H9 (cell line): ENCODE data around the gene PAQR3. TPM values are rescaled to one million over a fixed set of nuclear protein-coding genes. Genes with fewer than 3 reads are reported as not detected.

Source experiments
- DNase-seq: peaks from one replicate; pipeline ENCODE4 v3.0.0-alpha.2; 2017
- H2AFZ ChIP-seq: one replicate; pipeline ENCODE4 v1.6.1; 2013; ENCODE audit warnings: mild to moderate bottlenecking, low read length, control low read depth, moderate library complexity
- H2AK5ac ChIP-seq: 2 replicates; pipeline ENCODE4 v1.6.1; 2013; ENCODE audit warnings: low read length, control low read depth, mixed read lengths; ENCODE audit not compliant: insufficient read length
- H2BK120ac ChIP-seq: one replicate; pipeline ENCODE4 v1.6.1; 2013; ENCODE audit warnings: low read depth, mild to moderate bottlenecking, low read length, control low read depth, inconsistent platforms; ENCODE audit not compliant: poor library complexity, severe bottlenecking
- H2BK12ac ChIP-seq: 2 replicates; pipeline ENCODE4 v1.6.1; 2013; ENCODE audit warnings: low read length, control low read depth, mixed read lengths, low read depth; ENCODE audit not compliant: insufficient read length
- H2BK15ac ChIP-seq: 2 replicates; pipeline ENCODE4 v1.6.1; 2013; ENCODE audit warnings: low read depth, low read length, control low read depth
- H2BK20ac ChIP-seq: one replicate; pipeline ENCODE4 v1.6.1; 2013; ENCODE audit warnings: low read depth, mild to moderate bottlenecking, low read length, control low read depth, inconsistent platforms; ENCODE audit not compliant: poor library complexity, severe bottlenecking
- H2BK5ac ChIP-seq: 2 replicates; pipeline ENCODE4 v1.6.1; 2013; ENCODE audit warnings: low read length, control low read depth, mixed read lengths; ENCODE audit not compliant: insufficient read length
- H3K14ac ChIP-seq: 2 replicates; pipeline ENCODE4 v1.6.1; 2013; ENCODE audit warnings: low read length, control low read depth; ENCODE audit not compliant: insufficient read depth
- H3K18ac ChIP-seq: 2 replicates; pipeline ENCODE4 v1.6.1; 2013; ENCODE audit warnings: low read depth, mild to moderate bottlenecking, mixed read lengths, low read length, control low read depth; ENCODE audit not compliant: insufficient read length
- H3K23ac ChIP-seq: 2 replicates; pipeline ENCODE4 v1.6.1; 2013; ENCODE audit warnings: low read length, control low read depth, mixed read lengths, low read depth; ENCODE audit not compliant: insufficient read length
- H3K23me2 ChIP-seq: 2 replicates; pipeline ENCODE4 v1.6.1; 2013; ENCODE audit warnings: low read depth, mild to moderate bottlenecking, mixed read lengths, low read length, control low read depth; ENCODE audit not compliant: insufficient read length, poor library complexity, severe bottlenecking
- H3K27ac ChIP-seq: 2 replicates; pipeline ENCODE4 v1.5.1; 2013; ENCODE audit warnings: low read length, control low read depth, mixed read lengths, low read depth; ENCODE audit not compliant: insufficient read length
- H3K27me3 ChIP-seq: 2 replicates; pipeline ENCODE4 v1.6.1; 2013; ENCODE audit warnings: low read length, control low read depth, inconsistent platforms; ENCODE audit not compliant: insufficient read depth
- H3K4ac ChIP-seq: 2 replicates; pipeline ENCODE4 v1.6.1; 2013; ENCODE audit warnings: low read depth, mild to moderate bottlenecking, control low read depth, inconsistent platforms, low read length, moderate library complexity
- H3K4me1 ChIP-seq: 2 replicates; pipeline ENCODE4 v1.6.1; 2013; ENCODE audit warnings: low read length, control low read depth, inconsistent platforms; ENCODE audit not compliant: insufficient read depth
- H3K4me2 ChIP-seq: 2 replicates; pipeline ENCODE4 v1.6.1; 2013; ENCODE audit warnings: low read length, control low read depth, mixed read lengths; ENCODE audit not compliant: insufficient read length, insufficient read depth
- H3K56ac ChIP-seq: 2 replicates; pipeline ENCODE4 v1.6.1; 2013; ENCODE audit warnings: low read depth, mild to moderate bottlenecking, mixed read lengths, low read length, control low read depth; ENCODE audit not compliant: insufficient read length
- H3K79me1 ChIP-seq: 2 replicates; pipeline ENCODE4 v1.6.1; 2013; ENCODE audit warnings: low read depth, mild to moderate bottlenecking, moderate library complexity, low read length, control low read depth, inconsistent platforms; ENCODE audit not compliant: insufficient read depth, poor library complexity, severe bottlenecking
- H3K79me2 ChIP-seq: 2 replicates; pipeline ENCODE4 v1.6.1; 2013; ENCODE audit warnings: low read length, control low read depth, inconsistent platforms; ENCODE audit not compliant: insufficient read depth
- H3K9ac ChIP-seq: 2 replicates; pipeline ENCODE4 v1.6.1; 2013; ENCODE audit warnings: low read length, control low read depth, mixed read lengths; ENCODE audit not compliant: insufficient read length; ENCODE audit errors: extremely low read depth
- H3K9me3 ChIP-seq: one replicate; pipeline ENCODE4 v1.6.1; 2013; ENCODE audit warnings: low read depth, low read length, inconsistent platforms; ENCODE audit not compliant: control insufficient read depth
- H3T11ph ChIP-seq: one replicate; pipeline ENCODE4 v1.6.1; 2013; ENCODE audit warnings: mild to moderate bottlenecking, low read length, control low read depth, inconsistent platforms
- H4K20me1 ChIP-seq: one replicate; pipeline ENCODE4 v1.6.1; 2013; ENCODE audit not compliant: control insufficient read depth, insufficient read length, insufficient read depth
- H4K5ac ChIP-seq: 2 replicates; pipeline ENCODE4 v1.6.1; 2013; ENCODE audit warnings: low read depth, mild to moderate bottlenecking, mixed read lengths, low read length, control low read depth; ENCODE audit not compliant: insufficient read length
- H4K8ac ChIP-seq: replicated peaks from 2 replicates; pipeline ENCODE4 v1.6.1; 2013; ENCODE audit warnings: low read length, control low read depth, mixed read lengths, low read depth; ENCODE audit not compliant: insufficient read length
- H4K91ac ChIP-seq: 2 replicates; pipeline ENCODE4 v1.6.1; 2013; ENCODE audit warnings: low read depth, mild to moderate bottlenecking, moderate library complexity, mixed read lengths, low read length, control low read depth; ENCODE audit not compliant: insufficient read length
- H3K27ac Mint-ChIP-seq, 3 experiments: 2 replicates in 2 of 3; 3 replicates in 1 of 3; pipeline ENCODE4 v1.8.0; 2020 to 2021; ENCODE audit warnings: mixed read lengths in 3 of 3, mild to moderate bottlenecking in 1 of 3, moderate library complexity in 1 of 3
- H3K27me3 Mint-ChIP-seq: 2 replicates; pipeline ENCODE4 v1.8.0; 2021; ENCODE audit warnings: low read depth, mild to moderate bottlenecking, moderate library complexity, mixed read lengths
- H3K36me3 Mint-ChIP-seq, 3 experiments: 2 replicates in 2 of 3; 3 replicates in 1 of 3; pipeline ENCODE4 v1.8.0; 2020 to 2021; ENCODE audit warnings: low read depth in 3 of 3, mixed read lengths in 3 of 3; ENCODE audit not compliant: insufficient read depth in 1 of 3
- H3K4me1 Mint-ChIP-seq, 2 experiments: 2 replicates each; pipeline ENCODE4 v1.8.0; 2020; ENCODE audit warnings: mixed read lengths in 2 of 2
- H3K4me3 Mint-ChIP-seq, 2 experiments: 2 replicates in 1 of 2; 3 replicates in 1 of 2; pipeline ENCODE4 v1.8.0; 2020 to 2021; ENCODE audit warnings: mild to moderate bottlenecking in 2 of 2, mixed read lengths in 2 of 2, moderate library complexity in 1 of 2
- H3K9me3 Mint-ChIP-seq, 2 experiments: 2 replicates in 1 of 2; 3 replicates in 1 of 2; pipeline ENCODE4 v1.8.0; 2020; ENCODE audit warnings: mild to moderate bottlenecking in 2 of 2, mixed read lengths in 2 of 2, moderate library complexity in 1 of 2
- total RNA-seq: library from RNA; stranded (reverse); gene quantifications from 2 replicates; pipeline ENCODE4 v1.2.1, GENCODE V29; 2021
- TF ChIP-seq, protein P1 (sequence below): fragments of 200-600 bp; sonication (generic); conservative IDR thresholded peaks from 3 replicates; pipeline ENCODE4 v1.8.0; 2021; ENCODE audit warnings: antibody characterized with exemption, mild to moderate bottlenecking

Gene PAQR3
- total RNA-seq, 1 experiment from 2014 or later: 26.3 TPM

DNA sequence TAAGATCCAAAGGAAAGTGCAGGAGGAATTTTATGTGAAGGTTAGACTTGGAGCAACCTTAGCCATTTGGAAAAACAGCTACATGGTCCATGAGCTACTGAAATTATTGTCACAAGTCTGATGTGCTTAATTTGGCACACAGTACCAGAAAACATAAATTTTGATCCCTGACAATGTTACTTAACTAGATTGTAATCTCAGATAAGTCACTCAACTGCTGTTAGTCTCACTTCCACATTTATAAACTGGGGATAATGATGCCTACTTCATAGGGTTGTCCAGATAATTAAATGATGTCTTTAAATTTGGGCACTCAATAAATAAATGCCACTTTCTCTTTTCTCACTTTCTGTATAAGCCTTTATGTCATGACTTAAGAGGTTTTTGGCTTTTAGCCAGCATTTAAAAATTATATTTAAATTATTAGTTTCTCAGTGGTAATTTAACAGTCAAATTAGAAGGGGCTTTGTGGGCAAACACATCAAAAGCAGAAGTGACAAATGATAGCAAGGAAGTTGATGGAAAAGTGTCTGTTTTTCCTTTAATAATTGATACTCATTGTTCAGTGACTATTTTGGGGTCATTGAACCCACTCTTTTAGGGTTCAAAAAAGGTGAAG, 58.3 kb downstream of the PAQR3 start:
- Histone ChIP-seq H2BK12ac (no peak overlapping the region), H2BK15ac (no peak overlapping the region), H2BK20ac (no peak overlapping the region), H3K4me1 (no peaks in the 10 kb centered on the region; the same call in 1 of the 2 replicates), H3K4me2 (no peak overlapping the region), H2AK5ac (no peak overlapping the region), H4K8ac (no peak overlapping the region), H2AFZ (no peak overlapping the region), H3K23me2 (no peaks in the 10 kb centered on the region), H3K56ac (no peak overlapping the region), H3K27ac (no peak overlapping the region), H3K4ac (no peak overlapping the region), H2BK120ac (no peak overlapping the region), H3K18ac (no peak overlapping the region), H3K9ac (no peak overlapping the region), H4K5ac (no peak overlapping the region), H3K27me3 (no peaks in the 10 kb centered on the region), H2BK5ac (no peak overlapping the region), H3K23ac (no peak overlapping the region), H3T11ph (no peak overlapping the region), H3K9me3 (no peaks in the 10 kb centered on the region), H4K91ac (no peak overlapping the region), H3K14ac (no peak overlapping the region), H4K20me1 (no peaks in the 10 kb centered on the region), H3K79me1 (no peaks in the 10 kb centered on the region), H3K79me2 (no peaks in the 10 kb centered on the region)
- 0 out of 7 replicates have a peak, but pooled peaks cover 0 to 3% (median 0%) of the 10 kb centered on the region in 3 experiments for H3K36me3 Mint-ChIP-seq
- no peak overlapping the region for H3K4me3 Mint-ChIP-seq
- DNase-seq: no peak
- no peaks in the 10 kb centered on the region for H3K27me3 Mint-ChIP-seq
- H3K27ac Mint-ChIP-seq: no peak overlapping the region
- TF ChIP-seq, protein P1, sequence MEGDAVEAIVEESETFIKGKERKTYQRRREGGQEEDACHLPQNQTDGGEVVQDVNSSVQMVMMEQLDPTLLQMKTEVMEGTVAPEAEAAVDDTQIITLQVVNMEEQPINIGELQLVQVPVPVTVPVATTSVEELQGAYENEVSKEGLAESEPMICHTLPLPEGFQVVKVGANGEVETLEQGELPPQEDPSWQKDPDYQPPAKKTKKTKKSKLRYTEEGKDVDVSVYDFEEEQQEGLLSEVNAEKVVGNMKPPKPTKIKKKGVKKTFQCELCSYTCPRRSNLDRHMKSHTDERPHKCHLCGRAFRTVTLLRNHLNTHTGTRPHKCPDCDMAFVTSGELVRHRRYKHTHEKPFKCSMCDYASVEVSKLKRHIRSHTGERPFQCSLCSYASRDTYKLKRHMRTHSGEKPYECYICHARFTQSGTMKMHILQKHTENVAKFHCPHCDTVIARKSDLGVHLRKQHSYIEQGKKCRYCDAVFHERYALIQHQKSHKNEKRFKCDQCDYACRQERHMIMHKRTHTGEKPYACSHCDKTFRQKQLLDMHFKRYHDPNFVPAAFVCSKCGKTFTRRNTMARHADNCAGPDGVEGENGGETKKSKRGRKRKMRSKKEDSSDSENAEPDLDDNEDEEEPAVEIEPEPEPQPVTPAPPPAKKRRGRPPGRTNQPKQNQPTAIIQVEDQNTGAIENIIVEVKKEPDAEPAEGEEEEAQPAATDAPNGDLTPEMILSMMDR: no peak
- H3K4me1 Mint-ChIP-seq: peaks cover 6 to 7% of the 10 kb centered on the region in 2 experiments
- H3K9me3 Mint-ChIP-seq: no peaks in the 10 kb centered on the region
